HEK293T (cell line): Measurements from ENCODE around the gene PLA2G15.
"Not testable (repeated sequence)": the region's sequence is repeated elsewhere in the genome, so short reads cannot be mapped to it uniquely, and the experiment has no call there.

ENCODE experiments used
- CTCF ChIA-PET: fragments of 350-600 bp; formaldehyde crosslinking; extraction: SDS; loops from one replicate; lab custom pipeline; 2021; ENCODE audit warnings: antibody characterized with exemption, inconsistent platforms; lab: Yijun Ruan, JAX
- POLR2A ChIA-PET: fragments of 350-600 bp; formaldehyde crosslinking; extraction: SDS; loops from one replicate; lab custom pipeline; 2020; ENCODE audit warnings: antibody characterized with exemption, inconsistent platforms; lab: Yijun Ruan, JAX
- DNase-seq: peaks from one replicate; pipeline ENCODE4 v3.0.0; 2012; ENCODE audit warnings: mixed read lengths; ENCODE audit errors: extremely low spot score
- ARNT ChIP-seq: fragments of 450-650 bp; IDR thresholded peaks from 2 replicates; pipeline ENCODE4 v1.6.1; 2017; ENCODE audit warnings: mild to moderate bottlenecking
- BHLHE40 ChIP-seq: fragments of 450-650 bp; IDR thresholded peaks from 2 replicates; pipeline ENCODE4 v1.6.1; 2016; ENCODE audit warnings: mild to moderate bottlenecking, moderate library complexity, borderline replicate concordance
- CTBP1 ChIP-seq: fragments of 450-650 bp; IDR thresholded peaks from 2 replicates; pipeline ENCODE4 v1.6.1; 2016; ENCODE audit warnings: borderline replicate concordance
- ELF4 ChIP-seq: fragments of 450-650 bp; IDR thresholded peaks from 2 replicates; pipeline ENCODE4 v1.6.1; 2017; ENCODE audit warnings: antibody characterized with exemption
- FOXA1 ChIP-seq: fragments of 450-650 bp; IDR thresholded peaks from 2 replicates; pipeline ENCODE4 v1.6.1; 2016; ENCODE audit warnings: mild to moderate bottlenecking
- FOXK2 ChIP-seq: fragments of 450-650 bp; IDR thresholded peaks from 2 replicates; pipeline ENCODE4 v1.6.1; 2016; ENCODE audit warnings: mild to moderate bottlenecking
- FOXM1 ChIP-seq: fragments of 450-650 bp; IDR thresholded peaks from 2 replicates; pipeline ENCODE4 v1.6.1; 2017; ENCODE audit warnings: mild to moderate bottlenecking, borderline replicate concordance
- HDGF ChIP-seq: fragments of 450-650 bp; IDR thresholded peaks from 2 replicates; pipeline ENCODE4 v1.6.1; 2017; ENCODE audit warnings: antibody characterized with exemption, borderline replicate concordance
- L3MBTL2 ChIP-seq: fragments of 450-650 bp; conservative IDR thresholded peaks from 2 replicates; pipeline ENCODE4 v1.6.1; 2016; ENCODE audit warnings: mild to moderate bottlenecking
- LEF1 ChIP-seq: fragments of 450-650 bp; IDR thresholded peaks from 2 replicates; pipeline ENCODE4 v1.6.1; 2017; ENCODE audit warnings: mild to moderate bottlenecking, borderline replicate concordance
- NFRKB ChIP-seq: fragments of 450-650 bp; IDR thresholded peaks from 2 replicates; pipeline ENCODE4 v1.6.1; 2016; ENCODE audit warnings: mild to moderate bottlenecking, moderate library complexity
- PKNOX1 ChIP-seq: fragments of 450-650 bp; IDR thresholded peaks from 2 replicates; pipeline ENCODE4 v1.6.1; 2016
- SP1 ChIP-seq: fragments of 450-650 bp; IDR thresholded peaks from 2 replicates; pipeline ENCODE4 v1.6.1; 2017
- SUZ12 ChIP-seq: fragments of 450-650 bp; IDR thresholded peaks from 2 replicates; pipeline ENCODE4 v1.6.1; 2016; ENCODE audit warnings: mild to moderate bottlenecking
- TARDBP ChIP-seq: fragments of 450-650 bp; IDR thresholded peaks from 2 replicates; pipeline ENCODE4 v1.6.1; 2016
- ZNF384 ChIP-seq: fragments of 450-650 bp; IDR thresholded peaks from 2 replicates; pipeline ENCODE4 v1.6.1; 2016

Gene PLA2G15

GRCh38 chr16:68288252-68288650, 43.1 kb downstream of the PLA2G15 start:
- TF ChIP-seq FOXM1: no peak
- no peak for TF ChIP-seq FOXA1
- no peak for TF ChIP-seq BHLHE40
- TF ChIP-seq SP1: no peak
- no peak for TF ChIP-seq L3MBTL2
- no peak for TF ChIP-seq HDGF
- no peak for TF ChIP-seq ARNT
- TF ChIP-seq SUZ12: no peak
- no peak for TF ChIP-seq ZNF384
- TF ChIP-seq ELF4: no peak
- TF ChIP-seq FOXK2: no peak
- no peak for TF ChIP-seq CTBP1
- TF ChIP-seq TARDBP: no peak
- TF ChIP-seq NFRKB: no peak
- TF ChIP-seq LEF1: no peak
- ChIA-PET POLR2A (no interaction called here), CTCF (interaction anchor here (1.0 kb wide), 1 partner anchor 26 kb away, joined by 3 read pairs; no protein-coding TSS in a partner anchor)
- DNase-seq: no peak

GRCh38 chr16:68288796-68289195, 43.6 kb downstream of the PLA2G15 start:
- POLR2A ChIA-PET, DNase-seq: not testable (repeated sequence)
- CTCF ChIA-PET: interaction anchor here (1.0 kb wide), 1 partner anchor 26 kb away, joined by 3 read pairs; no protein-coding TSS in a partner anchor

DNA sequence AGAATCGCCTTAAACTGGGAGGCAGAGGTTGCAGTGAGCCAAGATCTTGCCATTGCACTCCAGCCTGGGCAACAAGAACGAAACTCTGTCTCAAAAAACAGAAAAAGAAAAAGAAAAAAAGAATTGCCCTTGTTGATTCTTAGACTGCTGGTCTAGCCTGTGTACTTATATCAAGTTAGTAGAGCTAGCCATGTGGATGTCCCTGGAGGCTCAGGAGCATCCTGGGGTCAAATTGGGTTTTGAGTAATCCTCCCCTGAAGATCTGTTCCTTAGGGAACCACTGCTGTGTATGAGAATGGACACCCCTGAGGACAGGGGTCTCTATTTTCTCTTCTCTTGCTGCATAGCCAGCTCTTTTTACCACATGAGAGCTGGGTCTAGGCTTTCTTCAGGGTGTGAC, 44.0 kb downstream of the PLA2G15 start:
- CTCF ChIA-PET: no interaction called here

GRCh38 chr16:68289621-68290329, 44.6 kb downstream of the PLA2G15 start:
- TF ChIP-seq BHLHE40 (no peak), NFRKB (no peak), TARDBP (no peak), HDGF (no peak), ZNF384 (no peak), PKNOX1 (no peak), FOXA1 (no peak), ARNT (no peak), FOXK2 (no peak), ELF4 (no peak), SP1 (no peak), SUZ12 (no peak), CTBP1 (no peak), FOXM1 (no peak), LEF1 (no peak), L3MBTL2 (no peak)
- ChIA-PET CTCF (no interaction called here), POLR2A (no interaction called here)
- DNase-seq: no peak

More for the DNA sequence above, 44.0 kb downstream of the PLA2G15 start:
- TF ChIP-seq ELF4: no peak
- no peak for TF ChIP-seq HDGF
- no peak for TF ChIP-seq SP1
- TF ChIP-seq FOXA1: no peak
- no peak for TF ChIP-seq NFRKB
- no peak for TF ChIP-seq L3MBTL2
- no peak for TF ChIP-seq ARNT
- TF ChIP-seq SUZ12: no peak
- TF ChIP-seq BHLHE40: no peak
- TF ChIP-seq LEF1: no peak
- no peak for TF ChIP-seq PKNOX1
- no peak for TF ChIP-seq CTBP1
- TF ChIP-seq TARDBP: no peak
- TF ChIP-seq FOXM1: no peak
- no peak for TF ChIP-seq ZNF384
- no peak for DNase-seq
- POLR2A ChIA-PET: no interaction called here

DNA sequence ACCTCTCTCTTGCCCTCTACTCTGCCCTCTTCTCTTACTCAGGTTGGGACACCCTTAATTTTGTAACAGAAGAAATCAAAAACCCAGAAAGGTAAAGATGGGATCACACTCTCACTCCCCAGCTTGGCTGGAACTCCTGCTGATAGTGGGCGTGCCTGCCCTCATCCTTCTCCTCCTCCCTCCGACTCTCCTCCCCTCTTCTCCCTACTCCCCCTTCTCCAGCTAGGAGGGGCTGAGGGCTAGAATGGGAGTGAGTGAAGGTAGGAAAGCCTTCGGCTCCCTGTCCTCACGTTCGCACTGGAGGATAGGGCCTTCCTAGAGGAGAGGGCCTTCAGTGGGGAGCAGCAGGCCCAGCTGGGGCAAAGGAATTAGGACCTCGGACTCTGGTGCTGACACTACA, 45.3 kb downstream of the PLA2G15 start:
- DNase-seq: no peak
- TF ChIP-seq ELF4 (no peak), PKNOX1 (no peak), NFRKB (no peak), TARDBP (no peak), CTBP1 (no peak), BHLHE40 (no peak), LEF1 (no peak), FOXM1 (no peak), SUZ12 (no peak), HDGF (no peak), ZNF384 (no peak), SP1 (no peak), FOXK2 (no peak), ARNT (no peak)
- POLR2A ChIA-PET: no interaction called here
- CTCF ChIA-PET: no interaction called here

DNA sequence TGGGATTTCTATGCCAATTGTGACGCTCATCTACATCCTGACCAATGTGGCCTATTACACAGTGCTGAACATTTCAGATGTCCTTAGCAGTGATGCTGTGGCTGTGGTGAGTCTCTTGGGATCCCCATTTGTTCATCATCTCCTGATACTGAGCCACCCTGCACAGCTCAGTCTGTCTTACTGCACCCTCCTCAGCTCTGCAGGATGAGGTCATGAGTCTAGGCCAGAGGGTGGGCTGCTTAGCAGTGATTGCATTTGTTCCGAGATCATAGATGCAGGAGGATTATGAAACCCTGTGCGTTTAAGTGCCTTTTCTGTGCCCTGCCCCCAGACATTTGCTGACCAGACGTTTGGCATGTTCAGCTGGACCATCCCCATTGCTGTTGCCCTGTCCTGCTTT, 46.1 kb downstream of the PLA2G15 start:
- ChIA-PET POLR2A (interaction anchor here (1.7 kb wide), 1 partner anchor 20 kb away, joined by 5 read pairs; the partner anchor contains the start of genes PRMT7 and SLC7A6OS), CTCF (no interaction called here)
- TF ChIP-seq BHLHE40: no peak
- no peak for TF ChIP-seq PKNOX1
- no peak for TF ChIP-seq SP1
- TF ChIP-seq FOXK2: no peak
- no peak for TF ChIP-seq ZNF384
- TF ChIP-seq TARDBP: no peak
- DNase-seq: no peak
